K562 (cell line): Measurements from ENCODE around the gene GSTO2. TPM values are rescaled to one million over a fixed set of nuclear protein-coding genes. Genes with fewer than 3 reads are reported as not detected.

Experiments used
- CXXC5 ChIP-seq: fragments of 250-450 bp; sonication (Bioruptor Pico); IDR thresholded peaks from 2 replicates; pipeline ENCODE4 v1.8.0; 2022; ENCODE audit warnings: inconsistent platforms, mild to moderate bottlenecking, moderate library complexity
- EP400 ChIP-seq: fragments of 450-650 bp; IDR thresholded peaks from 2 replicates; pipeline ENCODE4 v1.6.1; 2017; ENCODE audit warnings: antibody characterized with exemption, mild to moderate bottlenecking, moderate library complexity
- HINFP ChIP-seq: fragments of 450-650 bp; conservative IDR thresholded peaks from 2 replicates; pipeline ENCODE4 v1.6.1; 2016; ENCODE audit warnings: missing genetic modification characterization, low read depth, mild to moderate bottlenecking, control low read depth, missing compliant biosample characterization
- NFE2 ChIP-seq: IDR thresholded peaks from 2 replicates; pipeline ENCODE4 v1.6.1; 2014; ENCODE audit warnings: antibody characterized with exemption, low read depth
- NFRKB ChIP-seq: fragments of 450-650 bp; IDR thresholded peaks from 2 replicates; pipeline ENCODE4 v1.6.1; 2016; ENCODE audit warnings: low read depth
- RREB1 ChIP-seq: fragments of 250-450 bp; sonication (Bioruptor Pico); IDR thresholded peaks from 2 replicates; pipeline ENCODE4 v1.4.0; 2020
- SRF ChIP-seq, 2 experiments: fragments of 250-450, 450-650 bp in 1 of 2; sonication (Bioruptor Pico) in 1 of 2; sonication (generic) in 1 of 2; formaldehyde crosslinking; IDR thresholded peaks; 2 replicates each; pipeline versions ENCODE4 v1.5.0 to v1.5.1; 2020 to 2022; ENCODE audit warnings: mild to moderate bottlenecking in 1 of 2, missing genetic modification reagents in 1 of 2
- SUPT5H ChIP-seq: fragments of 450-650 bp; IDR thresholded peaks from 2 replicates; pipeline ENCODE4 v1.6.1; 2016
- polyA plus RNA-seq, 8 experiments: library from polyadenylated mRNA; depleted of rRNA in 4 of 8; stranded (reverse) in 5 of 8; unstranded in 3 of 8; fragments of >200 nt; fragmentation: Nextera tagmentation in 2 of 8; fragmentation: Illumina TruSeq in 1 of 8; extraction: Ambion mirVana in 2 of 8; extraction: Trizol in 1 of 8; gene quantifications; 2 replicates each; pipeline versions ENCODE4 v1.2.1 to v1.2.3, GENCODE V29; 2011 to 2014; ENCODE audit warnings: inconsistent platforms in 1 of 8, missing spikeins in 1 of 8
- total RNA-seq, 7 experiments: library from RNA; depleted of rRNA in 6 of 7; stranded (reverse); fragments of >200 nt in 6 of 7; fragmentation: Illumina TruSeq in 2 of 7; extraction: Trizol in 2 of 7; gene quantifications; 2 replicates each; pipeline versions ENCODE4 v1.2.1 to v1.2.3, GENCODE V29; 2011 to 2021; ENCODE audit warnings: low replicate concordance in 1 of 7

GSTO2 gene
- total and polyA plus RNA-seq, 9 of the 15 experiments (the other 6 are each of a cell fraction or from before 2014, with no cell fraction given): 0.18 to 1.8 (median 0.90) TPM

- TF ChIP-seq EP400 (no peak), CXXC5 (CRISPR knock-in tag) (no peak), RREB1 (CRISPR knock-in tag) (no peak), NFE2 (no peak), HINFP (tag) (no peak), NFRKB (no peak), SRF (CRISPR knock-in tag; IDR thresholded peaks at IDR 0.05) (no peak), SUPT5H (peak; percentile 28; the same call in 1 of the 2 replicates)
These were observed 41.3 kb downstream of the GSTO2 start (continued) for GRCh38 chr10:104309980-104310978.
